ENCODE measurements around the gene BLACAT1. TPM values are rescaled to one million over a fixed set of nuclear protein-coding genes. Genes with fewer than 3 reads are reported as not detected.
A peak's percentile ranks its signal among the peaks of the same experiment; 100 is the strongest.

Gene BLACAT1
- total and polyA plus RNA-seq, 2 of the 13 experiments (the other 11 are each of a cell fraction or from before 2014, with no cell fraction given) = 1.2 to 2.8 TPM

DNA sequence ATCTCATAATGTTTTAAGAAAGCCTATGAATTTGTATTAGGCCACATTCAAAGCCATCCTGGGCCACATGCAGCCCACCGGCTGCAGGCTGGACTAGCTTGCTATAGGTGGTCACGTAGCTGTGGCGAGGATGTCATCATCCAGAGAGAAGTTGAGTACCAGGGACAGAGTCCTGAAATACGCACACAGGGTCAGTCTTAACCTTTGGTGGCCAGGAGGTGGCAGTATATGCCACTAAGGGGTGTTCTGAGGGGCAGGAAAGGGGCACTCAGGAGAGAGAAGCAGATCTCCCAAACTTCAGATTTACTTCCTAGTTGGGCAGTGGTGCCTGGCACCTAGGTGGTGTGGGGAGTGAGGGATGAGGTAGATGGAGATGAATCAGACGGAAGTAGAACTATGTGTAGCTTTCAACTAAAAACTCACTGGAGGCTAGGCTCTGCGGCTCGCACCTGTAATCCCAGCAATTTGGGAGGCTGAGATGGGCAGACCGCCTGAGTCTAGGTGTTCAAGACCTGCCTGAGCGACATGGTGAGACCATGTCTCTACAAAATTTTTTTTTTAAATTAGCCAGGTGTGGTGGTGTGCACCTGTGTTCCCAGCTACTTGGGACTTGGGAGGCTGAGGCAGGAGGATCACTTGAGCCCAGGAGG, 32.4 kb upstream of the BLACAT1 start (continued):
- TF ChIP-seq, protein P1, sequence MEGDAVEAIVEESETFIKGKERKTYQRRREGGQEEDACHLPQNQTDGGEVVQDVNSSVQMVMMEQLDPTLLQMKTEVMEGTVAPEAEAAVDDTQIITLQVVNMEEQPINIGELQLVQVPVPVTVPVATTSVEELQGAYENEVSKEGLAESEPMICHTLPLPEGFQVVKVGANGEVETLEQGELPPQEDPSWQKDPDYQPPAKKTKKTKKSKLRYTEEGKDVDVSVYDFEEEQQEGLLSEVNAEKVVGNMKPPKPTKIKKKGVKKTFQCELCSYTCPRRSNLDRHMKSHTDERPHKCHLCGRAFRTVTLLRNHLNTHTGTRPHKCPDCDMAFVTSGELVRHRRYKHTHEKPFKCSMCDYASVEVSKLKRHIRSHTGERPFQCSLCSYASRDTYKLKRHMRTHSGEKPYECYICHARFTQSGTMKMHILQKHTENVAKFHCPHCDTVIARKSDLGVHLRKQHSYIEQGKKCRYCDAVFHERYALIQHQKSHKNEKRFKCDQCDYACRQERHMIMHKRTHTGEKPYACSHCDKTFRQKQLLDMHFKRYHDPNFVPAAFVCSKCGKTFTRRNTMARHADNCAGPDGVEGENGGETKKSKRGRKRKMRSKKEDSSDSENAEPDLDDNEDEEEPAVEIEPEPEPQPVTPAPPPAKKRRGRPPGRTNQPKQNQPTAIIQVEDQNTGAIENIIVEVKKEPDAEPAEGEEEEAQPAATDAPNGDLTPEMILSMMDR (CRISPR knock-in tag; IDR thresholded peaks at IDR 0.05) = peak; percentile 94
- TF ChIP-seq HNRNPK (IDR thresholded peaks at IDR 0.05; ENCODE audit: low read depth, low read length, poor library complexity, severe bottlenecking) (no peak), SP5 (CRISPR knock-in tag; IDR thresholded peaks at IDR 0.05; ENCODE audit: borderline replicate concordance, low read depth) (no peak), ZNF550 (CRISPR knock-in tag; IDR thresholded peaks at IDR 0.05; ENCODE audit: borderline replicate concordance) (peak; percentile 34; the same call in 1 of the 2 replicates), ZFP90 (CRISPR knock-in tag; IDR thresholded peaks at IDR 0.05; ENCODE audit: borderline replicate concordance) (0 out of 2 replicates have a peak, but pooled peaks have one; percentile 46), ADNP (CRISPR knock-in tag; IDR thresholded peaks at IDR 0.05) (no peak), ZNF138 (CRISPR knock-in tag; IDR thresholded peaks at IDR 0.05; ENCODE audit: low read depth) (no peak), GATAD2A (CRISPR knock-in tag; IDR thresholded peaks at IDR 0.05) (0 out of 2 replicates have a peak, but pooled peaks have one; percentile 14), NCOR1 (IDR thresholded peaks at IDR 0.05; ENCODE audit: borderline replicate concordance, low read length) (no peak), ZBTB21 (CRISPR knock-in tag; IDR thresholded peaks at IDR 0.05) (no peak), NFKBIZ (CRISPR knock-in tag; IDR thresholded peaks at IDR 0.05) (no peak), TAF1 (CRISPR knock-in tag; IDR thresholded peaks at IDR 0.05) (no peak), SALL1 (CRISPR knock-in tag; IDR thresholded peaks at IDR 0.05) (peak; percentile 55), RAD21 (CRISPR knock-in tag; IDR thresholded peaks at IDR 0.05) (peak; percentile 87), TARDBP (CRISPR knock-in tag; IDR thresholded peaks at IDR 0.05) (0 out of 2 replicates have a peak, but pooled peaks have one; percentile 25), ZNF841 (CRISPR knock-in tag; IDR thresholded peaks at IDR 0.05; ENCODE audit: borderline replicate concordance) (no peak), AGO2 (optimal IDR thresholded peaks at IDR 0.05; ENCODE audit: low read depth, low read length) (no peak), PHF5A (CRISPR knock-in tag; IDR thresholded peaks at IDR 0.05; ENCODE audit: low read depth, unreplicated experiment) (no peak)
- TF ChIP-seq, protein P2, sequence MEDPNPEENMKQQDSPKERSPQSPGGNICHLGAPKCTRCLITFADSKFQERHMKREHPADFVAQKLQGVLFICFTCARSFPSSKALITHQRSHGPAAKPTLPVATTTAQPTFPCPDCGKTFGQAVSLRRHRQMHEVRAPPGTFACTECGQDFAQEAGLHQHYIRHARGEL (CRISPR knock-in tag; IDR thresholded peaks at IDR 0.05) = no peak
- TF ChIP-seq, protein P3, sequence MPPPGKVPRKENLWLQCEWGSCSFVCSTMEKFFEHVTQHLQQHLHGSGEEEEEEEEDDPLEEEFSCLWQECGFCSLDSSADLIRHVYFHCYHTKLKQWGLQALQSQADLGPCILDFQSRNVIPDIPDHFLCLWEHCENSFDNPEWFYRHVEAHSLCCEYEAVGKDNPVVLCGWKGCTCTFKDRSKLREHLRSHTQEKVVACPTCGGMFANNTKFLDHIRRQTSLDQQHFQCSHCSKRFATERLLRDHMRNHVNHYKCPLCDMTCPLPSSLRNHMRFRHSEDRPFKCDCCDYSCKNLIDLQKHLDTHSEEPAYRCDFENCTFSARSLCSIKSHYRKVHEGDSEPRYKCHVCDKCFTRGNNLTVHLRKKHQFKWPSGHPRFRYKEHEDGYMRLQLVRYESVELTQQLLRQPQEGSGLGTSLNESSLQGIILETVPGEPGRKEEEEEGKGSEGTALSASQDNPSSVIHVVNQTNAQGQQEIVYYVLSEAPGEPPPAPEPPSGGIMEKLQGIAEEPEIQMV (CRISPR knock-in tag; IDR thresholded peaks at IDR 0.05; ENCODE audit: low read depth) = 0 out of 2 replicates have a peak, but pooled peaks have one; percentile 51
- TF ChIP-seq, protein P4, sequence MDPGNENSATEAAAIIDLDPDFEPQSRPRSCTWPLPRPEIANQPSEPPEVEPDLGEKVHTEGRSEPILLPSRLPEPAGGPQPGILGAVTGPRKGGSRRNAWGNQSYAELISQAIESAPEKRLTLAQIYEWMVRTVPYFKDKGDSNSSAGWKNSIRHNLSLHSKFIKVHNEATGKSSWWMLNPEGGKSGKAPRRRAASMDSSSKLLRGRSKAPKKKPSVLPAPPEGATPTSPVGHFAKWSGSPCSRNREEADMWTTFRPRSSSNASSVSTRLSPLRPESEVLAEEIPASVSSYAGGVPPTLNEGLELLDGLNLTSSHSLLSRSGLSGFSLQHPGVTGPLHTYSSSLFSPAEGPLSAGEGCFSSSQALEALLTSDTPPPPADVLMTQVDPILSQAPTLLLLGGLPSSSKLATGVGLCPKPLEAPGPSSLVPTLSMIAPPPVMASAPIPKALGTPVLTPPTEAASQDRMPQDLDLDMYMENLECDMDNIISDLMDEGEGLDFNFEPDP (CRISPR knock-in tag; conservative IDR thresholded peaks at IDR 0.05) = no peak
- TF ChIP-seq, protein P5, sequence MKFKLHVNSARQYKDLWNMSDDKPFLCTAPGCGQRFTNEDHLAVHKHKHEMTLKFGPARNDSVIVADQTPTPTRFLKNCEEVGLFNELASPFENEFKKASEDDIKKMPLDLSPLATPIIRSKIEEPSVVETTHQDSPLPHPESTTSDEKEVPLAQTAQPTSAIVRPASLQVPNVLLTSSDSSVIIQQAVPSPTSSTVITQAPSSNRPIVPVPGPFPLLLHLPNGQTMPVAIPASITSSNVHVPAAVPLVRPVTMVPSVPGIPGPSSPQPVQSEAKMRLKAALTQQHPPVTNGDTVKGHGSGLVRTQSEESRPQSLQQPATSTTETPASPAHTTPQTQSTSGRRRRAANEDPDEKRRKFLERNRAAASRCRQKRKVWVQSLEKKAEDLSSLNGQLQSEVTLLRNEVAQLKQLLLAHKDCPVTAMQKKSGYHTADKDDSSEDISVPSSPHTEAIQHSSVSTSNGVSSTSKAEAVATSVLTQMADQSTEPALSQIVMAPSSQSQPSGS (CRISPR knock-in tag; IDR thresholded peaks at IDR 0.05) = peak; percentile 40; the same call in 1 of the 2 replicates

All from HepG2 (cell line).